Measurements from ENCODE around the gene HK3. TPM values are rescaled to one million over a fixed set of nuclear protein-coding genes. Genes with fewer than 3 reads are reported as not detected.

HK3 gene
- total RNA-seq, 4 donors from 2014 or later, result 2.6 to 6.0 (median 4.7) TPM

DNA sequence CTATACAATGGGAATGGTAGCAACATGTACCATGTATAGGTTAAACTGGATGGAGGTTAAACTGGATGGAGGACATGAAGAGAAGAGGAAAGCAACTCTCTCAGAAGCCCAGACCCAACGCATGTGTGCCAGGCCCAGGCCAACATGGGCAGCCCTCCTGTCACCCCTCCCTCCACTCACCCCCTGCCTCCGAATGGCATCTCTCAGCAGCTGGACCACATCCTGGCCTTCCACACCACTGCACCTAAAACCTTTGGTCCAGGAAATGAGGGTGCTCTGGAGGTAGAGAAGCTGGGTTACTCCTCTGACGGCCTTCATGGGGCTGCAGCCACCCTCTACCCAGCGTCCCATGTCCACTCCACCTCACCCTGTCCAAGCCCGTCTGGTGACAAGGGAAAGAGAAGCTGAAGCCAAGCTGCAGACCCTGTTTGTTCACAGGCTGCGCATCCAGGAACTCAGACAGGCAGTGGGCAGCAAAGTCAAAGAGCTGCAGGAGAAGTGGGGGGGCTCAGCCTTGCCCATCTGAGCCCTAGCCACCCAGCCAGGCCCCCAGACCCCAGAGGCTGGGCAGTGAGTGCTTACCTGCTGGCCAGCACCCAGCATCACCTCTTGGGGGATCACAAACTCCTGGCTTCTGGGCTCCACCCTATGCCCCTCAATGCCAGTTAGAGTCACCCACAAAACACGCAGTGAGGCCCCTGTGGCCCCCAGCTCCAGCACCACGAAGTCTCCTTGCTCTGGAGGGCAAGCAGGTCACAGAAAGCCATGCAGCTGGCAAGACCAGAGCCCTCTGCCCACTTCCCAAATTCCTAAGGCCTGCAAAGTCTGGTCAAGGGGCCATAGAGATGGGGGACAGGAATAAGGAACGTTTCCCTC, 8.5 kb downstream of the HK3 start:
- peak; percentile 1 for DNase-seq
- no peaks in the 10 kb centered on the region for H3K9me3 ChIP-seq
- no peak overlapping the region for H3K4me3 ChIP-seq
- intact Hi-C loops (cut with DNase I; ENCODE audit: low total_unique reads) (no loop called here), in situ Hi-C loops (cut with MboI; ENCODE audit: low pct_ligation_motif_present in 1 of 4, low pct_unique_long_range_greater_than_20kb in 1 of 4, low sequenced_read_pairs in 3 of 4) (no loop called here)
- no peaks in the 10 kb centered on the region for H3K4me1 ChIP-seq
- H3K27ac ChIP-seq, result no peak overlapping the region
- no peaks in the 10 kb centered on the region for H3K27me3 ChIP-seq
- WGBS, 2 donors (ENCODE audit: low coverage in 1 of 2), result 70 to 91% methylated on average over 4 to 9 of the region's 9 CpGs
- TF ChIP-seq, protein P1, sequence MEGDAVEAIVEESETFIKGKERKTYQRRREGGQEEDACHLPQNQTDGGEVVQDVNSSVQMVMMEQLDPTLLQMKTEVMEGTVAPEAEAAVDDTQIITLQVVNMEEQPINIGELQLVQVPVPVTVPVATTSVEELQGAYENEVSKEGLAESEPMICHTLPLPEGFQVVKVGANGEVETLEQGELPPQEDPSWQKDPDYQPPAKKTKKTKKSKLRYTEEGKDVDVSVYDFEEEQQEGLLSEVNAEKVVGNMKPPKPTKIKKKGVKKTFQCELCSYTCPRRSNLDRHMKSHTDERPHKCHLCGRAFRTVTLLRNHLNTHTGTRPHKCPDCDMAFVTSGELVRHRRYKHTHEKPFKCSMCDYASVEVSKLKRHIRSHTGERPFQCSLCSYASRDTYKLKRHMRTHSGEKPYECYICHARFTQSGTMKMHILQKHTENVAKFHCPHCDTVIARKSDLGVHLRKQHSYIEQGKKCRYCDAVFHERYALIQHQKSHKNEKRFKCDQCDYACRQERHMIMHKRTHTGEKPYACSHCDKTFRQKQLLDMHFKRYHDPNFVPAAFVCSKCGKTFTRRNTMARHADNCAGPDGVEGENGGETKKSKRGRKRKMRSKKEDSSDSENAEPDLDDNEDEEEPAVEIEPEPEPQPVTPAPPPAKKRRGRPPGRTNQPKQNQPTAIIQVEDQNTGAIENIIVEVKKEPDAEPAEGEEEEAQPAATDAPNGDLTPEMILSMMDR (IDR thresholded peaks at IDR 0.05), result no peak
- TF ChIP-seq POLR2A (IDR thresholded peaks at IDR 0.05) (no peak), POLR2AphosphoS5 (IDR thresholded peaks at IDR 0.05) (no peak), EP300 (IDR thresholded peaks at IDR 0.05; ENCODE audit: low read depth) (no peak)
- H3K36me3 ChIP-seq, result no peaks in the 10 kb centered on the region

DNA sequence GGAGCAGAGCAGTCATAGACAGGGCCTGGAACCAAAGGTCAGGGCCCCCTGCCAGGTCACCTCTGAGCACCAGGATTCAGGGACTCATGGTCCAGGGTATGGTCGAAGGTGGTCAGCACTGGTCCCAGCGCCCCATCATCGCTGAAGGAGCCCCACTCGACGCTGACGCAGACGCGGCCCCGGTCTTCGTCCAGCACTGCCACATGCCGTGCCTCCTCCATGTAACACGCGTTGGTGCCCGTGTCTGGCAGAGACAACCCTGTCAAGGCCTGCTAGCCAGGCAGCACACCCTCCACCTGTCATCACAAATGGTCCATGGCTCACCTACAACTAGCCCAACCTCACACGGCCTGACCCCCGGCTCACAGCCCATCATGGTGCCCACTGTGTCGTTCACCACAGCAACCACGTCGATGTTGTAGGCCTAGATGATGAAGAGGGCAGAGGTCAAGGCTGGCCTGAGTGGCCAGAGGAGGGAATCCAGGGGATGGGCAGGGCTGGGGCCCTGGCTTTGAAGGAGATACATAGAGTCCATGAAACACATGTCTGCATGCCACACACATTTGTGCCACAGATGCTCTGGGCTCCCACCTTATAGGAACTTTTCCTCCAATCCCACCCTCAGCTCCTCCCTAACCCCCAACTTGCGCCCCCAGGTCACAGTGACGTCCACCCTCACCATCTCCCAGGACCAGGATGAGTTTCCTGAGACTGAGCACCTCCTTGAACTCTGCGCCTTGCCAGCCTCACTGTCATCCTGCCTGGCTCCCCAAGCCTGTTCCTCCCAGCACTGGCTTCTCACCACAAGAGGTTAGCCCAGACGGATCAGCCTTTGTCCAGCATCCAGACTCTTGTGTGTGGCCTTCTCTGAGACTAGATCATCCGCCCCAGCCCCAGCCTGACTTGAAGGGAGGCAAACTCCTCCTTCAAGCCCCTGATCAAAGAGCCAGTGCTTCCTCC, 9.5 kb downstream of the HK3 start:
- WGBS, 2 donors (ENCODE audit: low coverage in 1 of 2), result 88 to 100% methylated on average over 5 to 24 of the region's 24 CpGs
- H3K4me3 ChIP-seq, result no peak overlapping the region
- peak; percentile 4 for DNase-seq
- intact Hi-C loops (cut with DNase I; ENCODE audit: low total_unique reads) (no loop called here), in situ Hi-C loops (cut with MboI; ENCODE audit: low pct_ligation_motif_present in 1 of 4, low pct_unique_long_range_greater_than_20kb in 1 of 4, low sequenced_read_pairs in 3 of 4) (no loop called here)
- H3K36me3 ChIP-seq, result no peaks in the 10 kb centered on the region
- H3K27ac ChIP-seq, result no peak overlapping the region
- no peaks in the 10 kb centered on the region for H3K4me1 ChIP-seq
- no peaks in the 10 kb centered on the region for H3K27me3 ChIP-seq
- no peaks in the 10 kb centered on the region for H3K9me3 ChIP-seq
- TF ChIP-seq EP300 (IDR thresholded peaks at IDR 0.05; ENCODE audit: low read depth) (no peak), POLR2AphosphoS5 (IDR thresholded peaks at IDR 0.05) (no peak), POLR2A (IDR thresholded peaks at IDR 0.05) (no peak)
- TF ChIP-seq, protein P1 (IDR thresholded peaks at IDR 0.05), result no peak

DNA sequence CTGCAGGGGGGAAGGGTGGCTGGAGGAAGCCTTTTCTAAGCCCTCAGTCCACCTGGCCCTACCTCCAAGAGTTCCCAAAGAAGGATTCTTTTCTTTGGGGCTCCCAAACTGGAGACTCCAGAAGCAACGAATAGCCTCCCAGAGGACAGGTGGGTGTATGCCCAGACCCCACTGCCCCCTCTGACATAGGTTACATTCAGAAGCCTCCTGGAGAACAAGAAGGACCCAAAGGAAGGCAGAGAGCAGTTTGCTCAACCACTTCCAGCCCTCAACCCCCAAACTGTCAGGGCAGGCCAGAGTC, 10.3 kb downstream of the HK3 start:
- Histone ChIP-seq H3K36me3 (no peaks in the 10 kb centered on the region), H3K4me3 (no peak overlapping the region), H3K4me1 (no peaks in the 10 kb centered on the region), H3K27ac (no peak overlapping the region), H3K27me3 (no peaks in the 10 kb centered on the region), H3K9me3 (no peaks in the 10 kb centered on the region)
- in situ Hi-C loops (cut with MboI; ENCODE audit: low pct_ligation_motif_present in 1 of 4, low pct_unique_long_range_greater_than_20kb in 1 of 4, low sequenced_read_pairs in 3 of 4), result no loop called here
- no peak for TF ChIP-seq EP300 (IDR thresholded peaks at IDR 0.05; ENCODE audit: low read depth)
- no peak for TF ChIP-seq POLR2A (IDR thresholded peaks at IDR 0.05)
- TF ChIP-seq POLR2AphosphoS5 (IDR thresholded peaks at IDR 0.05), result no peak
- TF ChIP-seq, protein P1 (IDR thresholded peaks at IDR 0.05), result no peak
- DNase-seq, result no peak
- intact Hi-C loops (cut with DNase I; ENCODE audit: low total_unique reads), result no loop called here
- WGBS, 2 donors (ENCODE audit: low coverage in 1 of 2), result 89% methylated on average over 1 of the region's 1 CpG; no CpG with 5 or more reads in 1 of the 2 donors

All from transverse colon (tissue), 4 donors.